ENCODE data around the gene CEBPA. TPM values are rescaled to one million over a fixed set of nuclear protein-coding genes. Genes with fewer than 3 reads are reported as not detected.

Gene CEBPA
- total RNA-seq, 4 donors from 2014 or later, result 12.9 to 31.0 (median 17.4) TPM

DNA sequence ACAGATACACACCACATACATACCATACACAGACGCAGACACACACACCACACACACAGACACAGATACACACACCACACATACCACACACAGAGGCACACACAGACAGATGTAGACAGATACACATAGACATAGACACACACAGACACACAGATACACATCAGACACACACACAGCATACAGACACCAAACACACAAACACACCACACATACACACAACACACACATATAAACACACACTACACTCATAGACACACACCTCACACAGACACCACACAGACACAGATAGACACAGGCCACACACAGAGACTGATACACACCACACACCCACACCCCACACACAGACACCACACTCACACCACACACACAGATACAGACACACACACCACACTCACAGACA is 51.8 kb downstream of the CEBPA start:
- TF ChIP-seq, protein P1, sequence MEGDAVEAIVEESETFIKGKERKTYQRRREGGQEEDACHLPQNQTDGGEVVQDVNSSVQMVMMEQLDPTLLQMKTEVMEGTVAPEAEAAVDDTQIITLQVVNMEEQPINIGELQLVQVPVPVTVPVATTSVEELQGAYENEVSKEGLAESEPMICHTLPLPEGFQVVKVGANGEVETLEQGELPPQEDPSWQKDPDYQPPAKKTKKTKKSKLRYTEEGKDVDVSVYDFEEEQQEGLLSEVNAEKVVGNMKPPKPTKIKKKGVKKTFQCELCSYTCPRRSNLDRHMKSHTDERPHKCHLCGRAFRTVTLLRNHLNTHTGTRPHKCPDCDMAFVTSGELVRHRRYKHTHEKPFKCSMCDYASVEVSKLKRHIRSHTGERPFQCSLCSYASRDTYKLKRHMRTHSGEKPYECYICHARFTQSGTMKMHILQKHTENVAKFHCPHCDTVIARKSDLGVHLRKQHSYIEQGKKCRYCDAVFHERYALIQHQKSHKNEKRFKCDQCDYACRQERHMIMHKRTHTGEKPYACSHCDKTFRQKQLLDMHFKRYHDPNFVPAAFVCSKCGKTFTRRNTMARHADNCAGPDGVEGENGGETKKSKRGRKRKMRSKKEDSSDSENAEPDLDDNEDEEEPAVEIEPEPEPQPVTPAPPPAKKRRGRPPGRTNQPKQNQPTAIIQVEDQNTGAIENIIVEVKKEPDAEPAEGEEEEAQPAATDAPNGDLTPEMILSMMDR (IDR thresholded peaks at IDR 0.05), result no peak
- no peak for TF ChIP-seq POLR2A (IDR thresholded peaks at IDR 0.05)
- no peak for DNase-seq
- Histone ChIP-seq H3K27ac (no peak overlapping the region), H3K9me3 (no peaks in the 10 kb centered on the region), H3K36me3 (no peaks in the 10 kb centered on the region), H3K4me1 (no peaks in the 10 kb centered on the region), H3K4me3 (replicated peaks in 1 of 3) (no peak overlapping the region), H3K27me3 (no peaks in the 10 kb centered on the region)
- intact Hi-C loops (cut with DNase I), result no loop called here
- WGBS, 2 donors, result 95 to 100% methylated on average over 1 of the region's 1 CpG

Other genes with a start within 250 kb of the CEBPA start
- 10 to 100 TPM; 11.2 to 16.9 (median 13.9) TPM for gene RHPN2, start 237.6 kb downstream of the CEBPA start, total RNA-seq
- gene GPATCH1, start 221.4 kb downstream of the CEBPA start, total RNA-seq, result 10 to 100 TPM in 2 of 4 donors, 1 to 10 TPM in 2; 9.1 to 11.6 (median 10.0) TPM
- not detected for gene WDR88, start 170.4 kb downstream of the CEBPA start, total RNA-seq
- 10 to 100 TPM; 33.3 to 49.9 (median 39.0) TPM for gene LRP3, start 108.2 kb downstream of the CEBPA start, total RNA-seq
- 1 to 10 TPM in 1 of 4 donors, under 1 TPM in 3; 0.29 to 2.7 (median 0.78) TPM for gene SLC7A10, start 76.7 kb downstream of the CEBPA start, total RNA-seq
- 10 to 100 TPM; 19.8 to 33.8 (median 26.7) TPM for gene CEBPG, start 71.2 kb upstream of the CEBPA start, total RNA-seq
- gene PEPD, start 219.3 kb upstream of the CEBPA start, total RNA-seq, result 100 to 1,000 TPM in 2 of 4 donors, 10 to 100 TPM in 2; 76.8 to 121 (median 102) TPM